HG03039 (cell line): ENCODE results near the gene GGPS1.
A peak's percentile ranks its signal among the peaks of the same experiment; 100 is the strongest.
"Not testable (repeated sequence)": the region's sequence is repeated elsewhere in the genome, so short reads cannot be mapped to it uniquely, and the experiment has no call there.

Source experiments
- ATAC-seq: cut with Tn5 transposase; IDR thresholded peaks from one replicate; pipeline ENCODE4 v1.9.1; 2021; ENCODE audit warnings: mild to moderate bottlenecking, moderate library complexity; ENCODE audit not compliant: unreplicated experiment

GGPS1 gene

DNA sequence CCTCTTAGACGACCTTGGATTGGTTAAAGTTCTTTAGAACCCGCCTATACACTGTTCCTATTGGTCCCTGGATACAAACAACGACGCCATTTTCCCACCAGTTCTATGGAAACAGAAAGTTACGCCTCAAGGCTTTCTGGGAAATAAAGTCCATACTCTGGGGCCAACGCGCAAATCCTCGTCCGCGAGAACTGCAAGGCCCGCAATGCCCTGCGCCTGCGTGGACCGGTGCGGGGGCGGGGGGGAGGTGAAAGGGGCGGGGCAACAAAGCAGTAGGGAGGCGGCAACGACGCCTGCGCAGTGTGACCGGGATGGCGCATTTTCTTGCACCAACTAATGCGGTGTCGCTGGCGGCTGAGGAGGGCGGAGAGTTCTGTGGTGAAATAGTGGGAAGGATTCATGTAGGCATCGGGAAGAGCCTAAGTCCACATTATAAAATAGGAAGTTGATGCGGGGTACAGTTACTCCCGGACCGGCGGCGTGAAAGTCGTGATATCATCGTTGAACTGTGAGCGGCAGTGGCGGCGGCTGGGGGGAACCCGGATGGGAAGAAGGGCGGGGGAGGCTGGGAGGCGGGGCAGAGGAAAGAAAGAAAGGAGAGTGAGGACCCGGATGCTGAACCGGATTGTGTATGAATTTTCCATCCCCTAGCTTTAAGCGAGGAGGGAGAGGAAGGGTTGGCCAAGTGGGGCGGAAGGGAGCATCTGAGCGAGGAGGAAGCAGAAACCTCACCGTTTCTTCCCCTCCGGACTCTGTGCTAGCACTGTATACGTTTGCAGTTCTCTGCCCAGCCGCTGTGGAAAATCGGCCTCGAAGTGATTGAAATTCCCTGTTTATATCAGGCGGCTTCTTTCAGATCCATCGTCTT lies at the start of gene GGPS1:
Gene GGPS1, plus strand, starts transcription at position 300 of the 868 bp plus-strand sequence. CDS start 6,695 bp downstream, outside the sequence.
- ATAC-seq, result peak; percentile 62

DNA sequence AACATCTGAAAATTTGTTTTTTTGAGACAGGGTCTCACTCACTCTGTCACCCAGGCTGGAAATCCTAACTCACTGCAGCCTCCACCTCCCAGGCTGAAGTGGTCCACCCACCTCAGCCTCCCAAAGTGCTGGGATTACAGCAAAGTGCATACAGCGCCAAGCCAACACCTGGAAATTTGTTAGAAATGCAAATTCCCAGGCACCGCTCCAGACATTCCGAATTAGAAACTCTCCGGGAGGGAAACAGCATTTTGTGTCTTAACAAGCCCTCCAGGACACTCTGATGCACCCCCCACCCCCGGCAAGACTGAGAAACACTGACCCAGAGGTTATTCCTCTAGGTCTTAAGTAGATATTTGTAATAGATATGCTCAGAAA lies 49.5 kb upstream of the GGPS1 start:
- no peak for ATAC-seq

DNA sequence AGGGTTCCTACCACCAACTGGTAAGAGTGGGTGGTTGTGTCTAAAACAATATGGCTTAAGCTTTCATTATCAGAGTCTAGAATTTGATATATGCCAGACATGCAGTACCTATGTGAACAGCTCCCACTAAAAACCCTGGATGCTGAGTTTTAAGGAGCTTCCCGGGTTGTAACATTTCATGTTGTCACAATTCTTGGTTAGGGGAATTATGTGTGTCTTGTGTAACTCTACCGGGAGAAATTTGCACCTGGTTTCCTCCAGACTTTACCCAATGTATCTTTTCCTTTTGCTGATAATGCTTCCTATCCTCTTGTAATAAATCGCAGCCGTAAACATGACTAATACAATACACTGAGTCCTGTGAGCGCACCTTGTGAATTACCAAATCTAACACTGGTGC lies 48.7 kb upstream of the GGPS1 start:
- ATAC-seq, result no peak

DNA sequence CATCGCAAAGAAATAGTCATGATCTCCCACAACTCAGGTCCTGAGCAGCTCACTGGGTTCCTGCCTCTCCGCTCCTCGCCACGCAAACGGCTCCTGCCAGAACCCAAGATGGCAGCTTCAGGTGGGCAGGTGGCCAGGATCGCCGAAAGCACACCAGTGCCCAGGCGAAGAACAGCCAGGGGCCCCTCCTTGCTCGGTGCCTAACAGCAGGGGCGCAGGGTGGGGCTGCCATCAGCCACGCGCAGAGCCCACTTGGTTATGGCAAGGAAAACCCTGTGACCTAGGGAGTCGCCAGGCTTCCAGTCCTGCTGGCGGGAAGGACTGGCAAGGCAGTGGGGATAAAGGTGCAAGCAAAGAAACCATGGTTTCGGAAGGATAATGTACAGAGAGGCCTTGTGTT lies 47.9 kb upstream of the GGPS1 start:
- no peak for ATAC-seq

DNA sequence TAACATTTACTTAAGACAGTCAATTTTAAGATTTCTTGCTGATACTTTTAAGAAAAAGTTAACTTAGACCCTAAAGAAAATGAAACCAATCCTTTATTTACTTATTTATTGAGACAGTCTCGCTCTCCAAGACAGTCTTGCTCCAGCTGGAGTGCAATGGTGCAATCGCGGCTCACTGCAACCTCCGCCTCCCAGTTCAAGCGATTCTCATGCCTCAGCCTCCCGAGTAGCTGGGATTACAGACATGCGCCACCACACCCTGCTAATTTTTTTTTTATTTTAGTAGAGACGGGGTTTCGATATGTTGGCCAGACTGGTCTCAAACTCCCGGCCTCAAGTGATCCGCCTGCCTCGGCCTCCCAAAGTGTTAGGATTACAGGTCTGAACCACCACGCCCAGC lies 44.7 kb upstream of the GGPS1 start:
- not testable (repeated sequence) for ATAC-seq

DNA sequence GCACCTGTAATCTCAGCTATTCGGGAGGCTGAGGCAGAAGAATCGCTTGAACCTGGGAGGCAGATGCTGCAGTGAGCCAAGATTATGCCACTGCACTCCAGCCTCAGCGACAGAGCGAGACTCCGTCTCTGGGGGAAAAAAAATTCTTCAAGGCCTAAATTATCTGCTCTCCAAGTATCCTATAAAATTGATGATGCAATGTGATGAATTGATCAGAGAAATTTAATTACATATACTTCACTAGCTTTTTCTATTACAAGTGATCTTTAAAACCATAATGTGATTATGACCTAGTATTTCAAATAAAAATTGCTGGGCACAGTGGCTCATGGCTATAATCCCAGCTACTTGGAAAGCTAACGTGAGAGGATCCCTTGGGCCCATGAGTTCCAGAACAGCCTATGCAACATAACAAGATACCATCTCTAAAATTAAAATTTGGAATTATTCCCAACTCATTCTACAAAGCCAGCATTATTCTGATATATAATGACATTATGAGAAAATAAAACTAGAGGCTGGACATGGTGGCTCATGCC lies 44.1 kb upstream of the GGPS1 start:
- no peak for ATAC-seq

DNA sequence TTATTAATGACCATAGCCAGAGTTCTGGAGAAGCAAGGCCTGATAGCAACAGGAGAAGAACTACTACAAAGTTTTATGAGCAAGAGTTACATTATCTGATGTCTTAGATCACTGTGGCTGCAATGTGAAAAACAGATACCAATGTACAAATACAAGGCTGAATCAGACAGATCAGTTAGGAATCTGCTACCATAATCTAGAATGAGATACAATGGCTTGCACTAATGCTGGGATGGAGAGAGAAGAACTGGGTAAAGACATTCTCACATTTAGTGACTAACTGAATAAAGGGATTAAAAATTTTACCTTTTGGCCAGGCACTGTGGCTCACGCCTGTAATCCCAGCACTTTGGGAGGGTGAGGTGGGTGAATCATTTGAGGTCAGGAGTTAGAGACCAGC lies 41.7 kb upstream of the GGPS1 start:
- no peak for ATAC-seq

DNA sequence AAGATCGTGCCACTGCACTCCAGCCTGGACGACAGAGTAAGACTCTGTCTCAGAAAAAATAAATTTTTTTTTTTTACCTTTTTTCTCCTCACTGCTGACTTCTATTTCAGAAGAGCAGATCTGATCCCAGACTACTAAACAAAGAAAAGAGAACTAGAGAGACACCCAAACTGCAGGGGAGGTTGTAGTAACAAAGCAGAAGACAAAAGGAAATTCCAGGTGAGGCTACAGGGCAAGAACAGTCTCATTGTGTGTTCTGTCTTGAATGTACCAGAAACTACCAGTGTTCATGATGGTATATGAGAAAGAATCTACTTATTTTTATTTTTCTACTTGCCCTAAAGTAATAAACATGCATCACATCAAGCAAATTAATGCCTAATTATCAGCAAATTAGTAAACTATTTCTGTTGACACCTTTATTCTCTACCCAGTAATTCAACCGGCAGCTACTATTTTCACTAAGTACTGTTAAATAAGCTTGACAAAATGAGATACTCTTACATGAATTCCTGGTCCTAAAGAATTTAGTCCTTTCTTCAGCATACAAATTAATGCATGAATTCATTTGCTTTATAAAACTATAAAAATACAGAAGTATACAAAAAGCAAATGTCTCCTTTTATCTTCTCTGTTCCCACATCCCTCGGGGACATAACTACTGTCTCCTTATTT lies 41.0 kb upstream of the GGPS1 start:
- ATAC-seq, result no peak

DNA sequence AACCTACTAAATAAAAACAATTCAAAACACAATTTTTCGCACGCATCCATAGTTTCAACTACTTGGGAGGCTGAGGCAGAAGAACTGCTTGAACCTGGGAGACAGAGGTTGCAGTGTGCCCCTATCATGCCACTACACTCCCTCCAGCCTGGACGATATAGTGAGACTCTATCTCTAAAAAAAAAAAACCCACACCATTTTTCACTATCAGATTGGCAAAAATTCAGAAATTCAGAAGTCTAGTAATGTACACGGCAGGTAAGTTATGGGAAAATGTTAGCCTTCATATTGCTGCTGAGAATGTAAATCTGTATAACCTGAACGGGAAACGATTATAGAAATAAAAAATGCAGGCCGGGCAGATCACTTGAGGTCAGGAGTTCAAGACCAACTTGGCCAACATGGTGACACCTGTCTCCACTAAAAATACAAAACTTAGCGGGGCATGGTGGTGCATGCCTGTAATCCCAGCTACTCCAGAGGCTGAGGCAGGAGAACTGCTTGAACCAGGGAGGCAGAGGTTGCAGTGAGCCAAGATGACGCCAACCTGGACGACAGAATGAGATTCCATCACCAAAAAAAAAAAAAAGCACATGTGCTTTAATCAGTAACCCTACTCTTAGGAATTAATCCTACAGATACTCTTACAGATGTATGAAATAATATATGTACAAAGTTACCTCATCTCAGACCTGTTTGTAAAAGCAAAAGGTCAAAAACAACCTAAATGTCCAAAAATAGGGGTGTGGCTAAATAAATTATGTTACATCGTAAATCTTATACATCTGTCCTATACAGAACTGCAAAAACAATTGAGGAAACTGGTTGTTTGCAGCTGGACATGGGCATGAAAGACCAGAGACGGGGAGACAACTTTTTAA lies 38.3 kb upstream of the GGPS1 start:
- ATAC-seq, result no peak

DNA sequence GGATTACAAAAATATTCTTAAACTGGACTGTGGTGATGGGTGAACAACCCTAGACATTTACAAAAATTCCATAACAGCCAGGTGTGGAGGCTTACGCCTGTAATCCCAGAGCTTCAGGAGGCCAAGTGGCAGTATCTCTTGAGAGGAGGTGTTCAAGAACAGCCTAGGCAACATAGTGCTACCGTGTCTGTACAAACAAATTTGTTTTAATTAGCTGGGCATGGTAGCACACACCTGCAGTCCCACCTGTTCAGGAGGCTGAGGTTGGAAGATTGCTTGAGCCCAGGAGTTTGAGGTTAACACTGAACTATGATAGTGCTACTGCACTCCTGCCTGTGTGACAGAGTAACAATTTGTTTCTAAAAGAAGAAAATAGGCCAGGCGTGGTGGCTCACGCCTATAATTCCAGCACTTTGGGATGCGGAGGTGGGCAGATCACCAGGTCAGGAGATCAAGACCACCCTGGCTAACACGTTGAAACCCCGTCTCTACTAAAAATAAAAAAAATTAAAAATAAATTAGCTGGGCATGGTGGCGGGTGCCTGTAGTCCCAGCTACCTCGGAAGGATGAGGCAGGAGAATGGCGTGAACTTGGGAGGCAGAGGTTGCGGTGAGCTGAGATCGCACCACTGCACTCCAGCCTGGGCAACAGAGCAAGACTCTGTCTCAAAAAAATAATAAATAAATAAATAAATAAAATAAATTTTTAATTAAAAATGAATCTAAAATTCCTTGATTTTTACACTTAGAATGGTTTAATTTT lies 37.4 kb upstream of the GGPS1 start:
- no peak for ATAC-seq

DNA sequence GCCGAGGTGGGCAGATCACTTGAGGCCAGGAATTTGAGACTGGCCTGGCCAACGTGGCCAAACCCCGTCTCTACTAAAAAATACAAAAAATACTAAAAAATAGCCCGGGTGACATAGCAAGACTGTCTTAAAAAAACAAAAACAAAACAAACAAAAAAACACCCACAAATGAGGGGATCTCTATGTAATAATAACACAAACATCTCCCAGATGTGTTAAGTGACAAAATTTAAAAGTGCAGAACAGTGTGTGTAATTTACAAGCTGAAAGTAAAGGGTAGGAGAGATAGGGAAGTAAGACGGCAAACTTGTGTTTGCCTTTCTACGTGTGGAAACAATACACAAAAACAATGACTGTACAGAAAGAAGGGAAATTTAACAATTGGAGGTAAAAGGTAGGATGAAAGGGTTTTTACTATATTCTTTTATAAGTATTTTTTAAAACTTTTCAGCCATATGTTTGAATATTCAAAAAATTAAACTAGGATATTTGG lies 36.7 kb upstream of the GGPS1 start:
- ATAC-seq, result no peak

DNA sequence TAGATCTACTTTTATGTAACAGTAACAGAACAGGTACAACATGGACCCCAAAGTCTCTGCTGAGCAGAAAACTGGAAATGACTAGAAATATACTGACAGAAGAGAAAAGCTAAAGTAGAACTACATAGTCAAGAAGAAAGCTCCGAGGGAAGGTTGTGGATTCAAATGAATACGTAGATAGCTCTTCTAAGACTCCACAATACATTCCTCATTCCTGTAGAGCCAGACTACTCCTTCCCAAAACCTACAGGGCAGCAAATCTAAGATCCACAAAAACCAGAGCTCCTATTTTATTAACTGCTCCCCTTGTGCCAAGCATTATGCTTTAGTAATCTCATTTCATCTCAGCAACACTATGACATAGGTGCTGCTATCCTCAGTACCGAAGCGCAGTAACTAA lies 35.6 kb upstream of the GGPS1 start:
- no peak for ATAC-seq

DNA sequence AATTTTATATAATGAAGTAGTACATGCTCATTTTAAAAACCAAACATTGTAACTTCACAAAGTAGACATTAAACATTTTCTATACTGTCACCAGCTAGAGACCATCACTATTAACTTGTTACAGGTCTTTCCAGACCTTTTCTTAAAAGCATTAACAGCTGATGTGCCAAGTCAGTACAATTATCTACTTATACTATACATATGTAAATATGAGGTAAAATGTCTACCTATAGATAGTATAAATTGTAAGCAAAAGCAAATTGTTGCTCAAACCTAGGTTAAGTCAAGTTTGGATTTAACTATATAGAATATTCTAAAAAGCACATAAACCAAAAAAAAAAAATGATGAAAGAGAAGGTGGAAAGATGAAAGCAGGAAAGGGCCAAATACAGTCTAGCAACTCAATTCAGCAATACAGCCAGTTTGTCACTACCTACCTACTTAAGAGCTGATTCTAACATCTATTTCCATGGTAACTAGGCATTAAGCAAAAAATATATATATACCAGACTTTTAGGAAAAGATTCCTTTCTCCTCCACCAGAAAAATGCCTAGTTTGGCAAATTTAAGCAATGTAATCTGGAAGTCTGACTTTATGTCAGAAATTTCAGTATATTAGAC lies 34.9 kb upstream of the GGPS1 start:
- no peak for ATAC-seq

DNA sequence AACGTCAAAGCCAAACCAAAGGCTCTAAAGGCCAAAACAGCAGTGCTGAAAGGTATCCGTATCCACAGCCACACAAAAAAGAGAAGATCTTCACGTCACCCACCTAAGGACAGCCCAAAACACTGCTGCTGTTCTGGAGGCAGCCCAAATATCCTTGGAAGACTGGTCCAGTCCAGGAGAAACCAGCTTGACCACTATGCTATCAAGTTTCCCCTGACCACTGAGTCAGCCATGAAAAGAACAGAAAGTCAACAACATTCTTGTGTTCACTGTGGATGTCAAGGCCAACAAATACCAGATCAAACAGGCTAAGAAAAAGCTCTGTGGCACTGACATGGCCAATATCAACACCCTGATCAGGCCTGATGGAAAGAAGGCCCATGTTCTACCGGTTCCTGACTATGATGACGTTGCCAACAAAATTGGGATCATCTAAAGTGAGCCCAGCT lies 32.4 kb upstream of the GGPS1 start:
- no peak for ATAC-seq

DNA sequence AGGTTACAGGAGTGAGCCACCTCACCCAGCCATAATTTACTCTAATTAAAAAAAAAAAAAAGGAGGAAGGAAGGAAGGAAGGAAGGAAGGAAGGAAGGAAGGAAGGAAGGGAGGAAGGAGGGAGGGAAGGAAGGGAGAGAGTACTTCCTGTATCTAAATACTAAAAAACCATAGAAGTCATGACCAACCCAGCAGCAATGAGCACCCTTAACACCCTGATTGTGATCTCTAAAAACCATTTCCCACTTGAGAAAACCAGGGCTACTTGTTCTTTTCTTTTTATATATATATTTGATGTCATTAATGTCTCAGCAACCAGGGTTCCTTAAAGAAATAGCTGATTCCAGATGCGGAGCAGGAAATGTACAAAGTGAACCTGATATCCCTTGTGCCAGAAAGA lies 31.6 kb upstream of the GGPS1 start:
- ATAC-seq, result no peak

DNA sequence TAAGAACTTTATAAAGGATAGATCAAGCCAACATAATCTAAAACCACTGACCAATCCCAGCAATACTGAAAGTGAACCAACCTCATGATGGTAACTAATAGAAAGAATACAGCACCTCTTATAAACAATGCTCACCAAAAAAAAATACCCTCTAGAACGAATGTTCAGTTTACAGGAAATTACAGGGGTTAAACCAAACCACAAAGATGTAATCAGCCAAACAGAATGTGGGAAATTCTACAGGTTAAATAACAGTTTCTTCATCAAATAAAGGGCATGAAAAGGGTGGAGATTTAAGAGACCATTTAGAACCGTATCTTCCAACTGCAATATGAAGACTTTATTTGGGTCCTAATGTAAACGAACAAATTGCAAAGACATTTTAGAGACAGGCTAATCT lies 30.8 kb upstream of the GGPS1 start:
- no peak for ATAC-seq

DNA sequence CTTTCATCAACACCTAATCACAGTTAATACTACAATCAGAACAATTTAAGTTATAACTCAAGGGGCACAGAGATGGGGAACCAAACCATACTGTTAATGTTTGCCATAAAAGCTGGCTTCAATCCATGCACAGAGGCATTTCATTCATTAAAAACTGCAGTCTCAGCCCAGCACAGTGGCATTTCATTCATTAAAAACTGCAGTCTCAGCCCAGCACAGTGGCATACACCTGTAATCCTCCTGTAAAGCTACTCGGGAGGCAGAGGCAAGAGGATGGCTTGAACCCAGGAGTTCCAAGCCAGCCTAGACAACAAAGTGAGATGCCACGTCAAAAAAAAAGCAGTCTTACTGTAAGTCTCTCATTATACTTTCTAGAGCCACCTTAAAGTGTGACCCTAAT lies 29.6 kb upstream of the GGPS1 start:
- no peak for ATAC-seq

DNA sequence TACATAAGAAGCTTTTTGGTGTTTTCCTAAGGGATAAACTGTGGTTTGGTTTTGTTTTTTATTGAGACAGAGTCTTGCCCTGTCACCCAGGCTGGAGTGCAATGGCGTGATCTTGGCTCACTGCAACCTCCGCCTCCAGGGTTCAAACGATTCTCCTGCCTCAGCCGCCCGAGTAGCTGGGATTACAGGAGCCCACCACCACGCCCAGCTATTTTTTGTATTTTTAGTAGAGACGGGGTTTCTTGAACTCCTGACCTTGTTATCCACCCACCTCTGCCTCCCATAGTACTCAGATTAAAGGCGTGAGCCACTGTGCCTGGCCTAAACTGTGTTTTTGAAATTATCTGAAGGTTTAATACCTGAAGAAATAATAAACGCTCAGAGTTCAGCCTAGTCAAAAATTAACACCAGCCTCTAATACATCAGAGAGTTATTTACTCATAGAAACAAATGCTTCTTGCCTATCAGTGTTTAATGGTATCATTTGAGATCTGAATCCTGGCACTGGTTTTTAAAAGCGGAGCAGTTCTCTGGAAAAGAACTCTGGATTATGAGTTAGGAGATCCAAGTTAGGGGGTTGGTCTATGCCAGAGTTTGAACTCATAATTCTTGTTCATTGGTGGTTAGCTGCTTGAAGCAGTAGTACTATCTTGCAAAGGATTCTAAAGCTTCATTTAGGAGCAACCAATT lies 29.1 kb upstream of the GGPS1 start:
- ATAC-seq, result no peak

DNA sequence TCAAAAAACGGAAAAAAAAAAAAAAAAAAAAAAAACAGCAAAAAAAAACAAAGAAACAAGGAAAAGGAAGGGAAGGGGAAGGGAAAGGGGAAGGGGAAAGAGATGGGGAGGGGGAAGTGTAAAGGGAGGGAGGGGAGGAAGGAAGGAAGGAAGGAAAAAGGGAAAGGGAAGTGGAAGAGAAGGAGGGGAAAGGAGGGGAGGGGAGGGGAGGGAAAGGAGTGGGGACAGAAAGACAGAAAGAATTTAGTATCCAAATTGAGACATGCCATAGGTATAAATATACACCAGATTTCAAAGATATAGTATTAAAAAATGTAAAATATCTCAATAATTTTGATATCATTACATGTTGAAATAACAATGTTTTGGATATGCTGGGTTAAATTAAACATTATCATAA lies 26.2 kb upstream of the GGPS1 start:
- no peak for ATAC-seq
